H1 (cell line): ENCODE measurements around the gene ITIH4. TPM values are rescaled to one million over a fixed set of nuclear protein-coding genes. Genes with fewer than 3 reads are reported as not detected.

Experiments used
- BCL11A ChIP-seq, 2 experiments: IDR thresholded peaks; one replicate each; pipeline ENCODE4 v1.6.1; 2011; ENCODE audit warnings: low read depth in 2 of 2, low read length in 2 of 2, mild to moderate bottlenecking in 2 of 2
- CHD7 ChIP-seq: fragments of 300-600 bp; sonication (generic); IDR thresholded peaks from 2 replicates; pipeline ENCODE4 v1.7.1; 2012; ENCODE audit warnings: low read length, moderate library complexity, mild to moderate bottlenecking, inconsistent platforms; ENCODE audit not compliant: insufficient replicate concordance
- KDM1A ChIP-seq: fragments of 200-600, 300-600 bp; sonication (generic); IDR thresholded peaks from 2 replicates; pipeline ENCODE4 v1.7.1; 2016; ENCODE audit warnings: mild to moderate bottlenecking, low read length, borderline replicate concordance
- NANOG ChIP-seq: IDR thresholded peaks from 2 replicates; pipeline ENCODE4 v1.6.1; 2011; ENCODE audit warnings: low read length, low read depth, mild to moderate bottlenecking, inconsistent platforms; ENCODE audit not compliant: insufficient read depth, poor library complexity, severe bottlenecking
- PHF8 ChIP-seq: fragments of 200-600 bp; sonication (generic); conservative IDR thresholded peaks from 2 replicates; pipeline ENCODE4 v1.7.1; 2012; ENCODE audit warnings: low read depth, mild to moderate bottlenecking, inconsistent platforms, low read length, moderate library complexity
- SAP30 ChIP-seq: fragments of 300-600 bp; sonication (generic); IDR thresholded peaks from 2 replicates; pipeline ENCODE4 v1.7.1; 2012; ENCODE audit warnings: low read length, moderate library complexity, mild to moderate bottlenecking, inconsistent platforms; ENCODE audit not compliant: insufficient read depth, insufficient replicate concordance
- SIN3A ChIP-seq, 2 experiments: IDR thresholded peaks in 1 of 2; conservative IDR thresholded peaks in 1 of 2; 2 replicates each; pipeline ENCODE4 v1.6.1; 2011 to 2012; ENCODE audit warnings: low read length in 2 of 2, improper control_type of control experiment in 1 of 2, low read depth in 1 of 2, mild to moderate bottlenecking in 1 of 2
- SP4 ChIP-seq: IDR thresholded peaks from 2 replicates; pipeline ENCODE4 v1.6.1; 2012; ENCODE audit warnings: low read length, inconsistent platforms
- TAF7 ChIP-seq: optimal IDR thresholded peaks from 2 replicates; pipeline ENCODE3; 2011; ENCODE audit warnings: low read depth, mild to moderate bottlenecking, inconsistent platforms, low read length, moderate library complexity, borderline replicate concordance
- polyA plus RNA-seq, 7 experiments: library from polyadenylated mRNA; depleted of rRNA in 3 of 7; stranded (reverse) in 5 of 7; unstranded in 2 of 7; fragments of >200 nt in 5 of 7; fragments of 200-250 nt in 2 of 7; gene quantifications; 1 replicate in 5 of 7; 2 replicates in 1 of 7; 4 replicates in 1 of 7; pipeline versions ENCODE4 v1.2.1 to v1.2.3, GENCODE V29; 2011 to 2013; ENCODE audit warnings: missing spikeins in 2 of 7, mixed read lengths in 2 of 7
- total RNA-seq: library from RNA; stranded (reverse); fragmentation: NEBNext Ultra II Directional; extraction: Animal tissue kit (Norgen Biotek cat#: 25700); gene quantifications from 2 replicates; pipeline ENCODE4 v1.2.1, GENCODE V29; 2021

The ITIH4 gene
- total and polyA plus RNA-seq, 2 of the 8 experiments (the other 6 are each of a cell fraction or from before 2014, with no cell fraction given): 3.4 to 3.7 TPM

DNA sequence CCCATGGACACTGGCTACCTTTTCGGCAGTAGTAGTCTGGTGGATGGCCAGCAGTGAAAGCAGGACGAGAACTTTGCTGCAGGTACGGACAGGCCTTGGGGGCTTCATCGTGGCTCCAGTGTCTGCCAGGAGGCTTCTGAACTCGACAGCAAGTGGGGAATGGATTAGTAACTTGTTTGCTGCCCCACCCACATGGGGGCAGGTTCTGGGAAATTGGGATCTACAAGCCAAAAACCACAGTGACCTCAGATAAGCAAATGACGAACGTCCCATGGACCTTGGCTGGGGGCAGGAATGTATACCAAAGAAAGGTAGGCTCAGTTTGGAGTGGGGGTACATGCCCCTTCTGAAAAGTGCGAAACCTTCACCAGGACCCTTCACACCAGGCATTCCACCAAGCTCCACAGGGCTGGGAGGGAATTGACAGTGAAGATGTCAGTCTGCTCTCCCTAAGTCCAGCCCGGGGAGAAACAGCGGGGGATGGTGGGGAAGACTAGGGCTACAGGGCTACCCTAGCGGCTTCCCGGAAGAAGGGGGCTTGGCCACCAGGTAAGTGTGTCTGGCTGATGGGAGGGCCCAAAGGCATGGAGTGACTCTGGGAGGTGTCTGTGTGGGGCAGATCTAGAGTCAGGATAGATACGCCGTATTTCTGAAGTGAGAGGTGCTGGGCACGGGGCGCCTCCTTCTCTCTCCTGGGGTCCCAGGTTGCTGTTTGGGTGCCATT is at the start of gene ITIH4 (continued):
- TF ChIP-seq SIN3A (conservative IDR thresholded peaks at IDR 0.05 in 1 of 2, IDR thresholded peaks at IDR 0.05 in 1 of 2; ENCODE audit: low read depth in 1 of 2, low read length in 2 of 2): no peak
- TF ChIP-seq SAP30: no peak
- TF ChIP-seq SP4: no peak
- TF ChIP-seq CHD7: no peak
- no peak for TF ChIP-seq PHF8
- TF ChIP-seq KDM1A: no peak
- TF ChIP-seq BCL11A (IDR thresholded peaks at IDR 0.05; ENCODE audit: low read depth in 2 of 2, low read length in 2 of 2): no peak
- TF ChIP-seq TAF7: no peak
- no peak for TF ChIP-seq NANOG
